Measurements from ENCODE around the gene RD3L. TPM values are rescaled to one million over a fixed set of nuclear protein-coding genes. Genes with fewer than 3 reads are reported as not detected.
A peak's percentile ranks its signal among the peaks of the same experiment; 100 is the strongest.

The RD3L gene
- total and polyA plus RNA-seq, 2 of the 13 experiments (the other 11 are each of a cell fraction or from before 2014, with no cell fraction given): not detected

DNA sequence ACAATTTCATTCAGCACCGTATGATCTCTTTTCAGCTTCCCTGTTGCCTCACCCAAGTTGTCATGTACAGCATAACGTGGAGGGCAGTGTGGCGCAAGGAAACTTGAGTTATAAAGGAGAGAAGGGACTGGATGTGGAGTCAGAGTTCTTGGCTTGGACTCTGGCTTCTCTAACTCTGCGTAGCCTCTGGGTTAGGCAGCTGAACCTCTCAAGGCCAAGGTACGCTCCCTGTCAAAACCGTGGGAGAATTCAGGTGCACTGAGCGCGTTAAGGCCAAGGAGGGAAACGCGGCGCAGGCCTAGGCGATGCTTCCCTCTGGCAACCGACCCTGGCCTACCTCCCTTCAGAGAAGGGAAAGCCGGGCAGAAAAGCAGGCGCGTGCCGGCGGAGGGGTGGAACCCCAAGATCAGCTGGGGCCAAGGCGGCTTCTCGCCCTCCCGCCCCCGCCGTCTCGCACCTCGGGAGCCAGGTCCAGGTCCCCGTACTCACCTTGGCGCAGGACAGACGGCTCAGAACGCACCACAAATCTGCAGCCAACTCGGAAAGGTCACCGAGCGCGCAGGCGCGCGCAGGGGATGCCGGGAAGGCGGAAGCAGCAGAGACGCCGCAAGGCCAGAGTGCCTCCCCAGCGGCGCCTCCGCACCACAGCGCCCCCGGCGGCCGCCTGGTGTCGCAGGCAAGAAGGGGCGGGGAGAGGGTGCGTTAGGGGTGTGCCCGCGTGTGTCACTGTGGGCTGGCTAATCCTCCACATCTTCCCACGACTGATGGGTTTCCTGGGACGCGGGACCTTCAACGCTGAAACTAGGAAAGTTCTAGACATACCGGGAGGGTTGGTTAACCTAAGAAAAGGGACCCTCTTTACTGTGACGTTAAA lies 21.1 kb downstream of the RD3L start (continued):
- TF ChIP-seq ZNF687 (CRISPR knock-in tag; IDR thresholded peaks at IDR 0.05): peak; percentile 93
- TF ChIP-seq, protein P1, sequence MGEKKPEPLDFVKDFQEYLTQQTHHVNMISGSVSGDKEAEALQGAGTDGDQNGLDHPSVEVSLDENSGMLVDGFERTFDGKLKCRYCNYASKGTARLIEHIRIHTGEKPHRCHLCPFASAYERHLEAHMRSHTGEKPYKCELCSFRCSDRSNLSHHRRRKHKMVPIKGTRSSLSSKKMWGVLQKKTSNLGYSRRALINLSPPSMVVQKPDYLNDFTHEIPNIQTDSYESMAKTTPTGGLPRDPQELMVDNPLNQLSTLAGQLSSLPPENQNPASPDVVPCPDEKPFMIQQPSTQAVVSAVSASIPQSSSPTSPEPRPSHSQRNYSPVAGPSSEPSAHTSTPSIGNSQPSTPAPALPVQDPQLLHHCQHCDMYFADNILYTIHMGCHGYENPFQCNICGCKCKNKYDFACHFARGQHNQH (CRISPR knock-in tag; IDR thresholded peaks at IDR 0.05): peak; percentile 59; the same call in 1 of the 2 replicates
- TF ChIP-seq, protein P2, sequence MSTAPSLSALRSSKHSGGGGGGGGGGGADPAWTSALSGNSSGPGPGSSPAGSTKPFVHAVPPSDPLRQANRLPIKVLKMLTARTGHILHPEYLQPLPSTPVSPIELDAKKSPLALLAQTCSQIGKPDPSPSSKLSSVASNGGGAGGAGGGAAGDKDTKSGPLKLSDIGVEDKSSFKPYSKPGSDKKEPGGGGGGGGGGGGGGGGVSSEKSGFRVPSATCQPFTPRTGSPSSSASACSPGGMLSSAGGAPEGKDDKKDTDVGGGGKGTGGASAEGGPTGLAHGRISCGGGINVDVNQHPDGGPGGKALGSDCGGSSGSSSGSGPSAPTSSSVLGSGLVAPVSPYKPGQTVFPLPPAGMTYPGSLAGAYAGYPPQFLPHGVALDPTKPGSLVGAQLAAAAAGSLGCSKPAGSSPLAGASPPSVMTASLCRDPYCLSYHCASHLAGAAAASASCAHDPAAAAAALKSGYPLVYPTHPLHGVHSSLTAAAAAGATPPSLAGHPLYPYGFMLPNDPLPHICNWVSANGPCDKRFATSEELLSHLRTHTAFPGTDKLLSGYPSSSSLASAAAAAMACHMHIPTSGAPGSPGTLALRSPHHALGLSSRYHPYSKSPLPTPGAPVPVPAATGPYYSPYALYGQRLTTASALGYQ (CRISPR knock-in tag; IDR thresholded peaks at IDR 0.05): peak; percentile 63; the same call in 1 of the 2 replicates
- TF ChIP-seq NONO (IDR thresholded peaks at IDR 0.05): no peak
- TF ChIP-seq NONO (CRISPR knock-in tag; conservative IDR thresholded peaks at IDR 0.05): no peak
- 0 out of 2 replicates have a peak, but pooled peaks have one; percentile 70 for TF ChIP-seq ZNF234 (CRISPR knock-in tag; conservative IDR thresholded peaks at IDR 0.05)
- no peak for TF ChIP-seq NCOA5 (CRISPR knock-in tag; IDR thresholded peaks at IDR 0.05)
- no peak for TF ChIP-seq ZBTB46 (CRISPR knock-in tag; IDR thresholded peaks at IDR 0.05; ENCODE audit: borderline replicate concordance)
- TF ChIP-seq ZNF569 (CRISPR knock-in tag; IDR thresholded peaks at IDR 0.05; ENCODE audit: borderline replicate concordance): 0 out of 2 replicates have a peak, but pooled peaks have one; percentile 55
- TF ChIP-seq ZNF660 (CRISPR knock-in tag; IDR thresholded peaks at IDR 0.05; ENCODE audit: borderline replicate concordance, low read depth): no peak
- TF ChIP-seq ZNF597 (CRISPR knock-in tag; IDR thresholded peaks at IDR 0.05): no peak
- TF ChIP-seq, protein P3, sequence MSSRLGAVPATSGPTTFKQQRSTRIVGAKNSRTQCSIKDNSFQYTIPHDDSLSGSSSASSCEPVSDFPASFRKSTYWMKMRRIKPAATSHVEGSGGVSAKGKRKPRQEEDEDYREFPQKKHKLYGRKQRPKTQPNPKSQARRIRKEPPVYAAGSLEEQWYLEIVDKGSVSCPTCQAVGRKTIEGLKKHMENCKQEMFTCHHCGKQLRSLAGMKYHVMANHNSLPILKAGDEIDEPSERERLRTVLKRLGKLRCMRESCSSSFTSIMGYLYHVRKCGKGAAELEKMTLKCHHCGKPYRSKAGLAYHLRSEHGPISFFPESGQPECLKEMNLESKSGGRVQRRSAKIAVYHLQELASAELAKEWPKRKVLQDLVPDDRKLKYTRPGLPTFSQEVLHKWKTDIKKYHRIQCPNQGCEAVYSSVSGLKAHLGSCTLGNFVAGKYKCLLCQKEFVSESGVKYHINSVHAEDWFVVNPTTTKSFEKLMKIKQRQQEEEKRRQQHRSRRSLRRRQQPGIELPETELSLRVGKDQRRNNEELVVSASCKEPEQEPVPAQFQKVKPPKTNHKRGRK (CRISPR knock-in tag; IDR thresholded peaks at IDR 0.05): no peak
- no peak for TF ChIP-seq NFE2 (CRISPR knock-in tag; IDR thresholded peaks at IDR 0.05)
- TF ChIP-seq WIZ (CRISPR knock-in tag; IDR thresholded peaks at IDR 0.05): no peak
- TF ChIP-seq SRSF4 (IDR thresholded peaks at IDR 0.05; ENCODE audit: low read depth, low read length, poor library complexity, severe bottlenecking): no peak
- no peak; the same call in 1 of the 2 replicates for TF ChIP-seq RFXANK (CRISPR knock-in tag; IDR thresholded peaks at IDR 0.05)
